AG04449 (cell line): ENCODE results near the gene NFE2L3.
A peak's percentile ranks its signal among the peaks of the same experiment; 100 is the strongest.

Source experiments
- CTCF ChIA-PET: fragments of 350-600 bp; formaldehyde crosslinking; extraction: SDS; loops from one replicate; lab custom pipeline; 2021; ENCODE audit warnings: antibody characterized with exemption; lab: Yijun Ruan, JAX
- POLR2A ChIA-PET: fragments of 400-600, 350-600 bp; formaldehyde crosslinking; extraction: SDS; loops from one replicate; lab custom pipeline; 2020; ENCODE audit warnings: antibody characterized with exemption, inconsistent platforms; lab: Yijun Ruan, JAX
- DNase-seq: peaks from one replicate; pipeline ENCODE4 v3.0.0-alpha.2; 2010; ENCODE audit warnings: low read depth, low spot score
- H3K4me3 ChIP-seq: 2 replicates; pipeline ENCODE4 v1.5.1; 2011; ENCODE audit warnings: low read depth, mild to moderate bottlenecking, control low read depth, low read length
- CTCF ChIP-seq: IDR thresholded peaks from one replicate; pipeline ENCODE4 v1.5.1; 2011; ENCODE audit warnings: mild to moderate bottlenecking, moderate library complexity, low read length, control low read depth, inconsistent platforms; ENCODE audit not compliant: insufficient read depth; ENCODE audit errors: missing control alignments

The NFE2L3 gene

GRCh38 chr7:26155531-26156375, 3.8 kb downstream of the NFE2L3 start:
- H3K4me3 ChIP-seq = peak overlapping the region; percentile 3; the same call in 1 of the 2 replicates
- ChIA-PET CTCF (interaction anchor here (0.9 to 2.3 kb wide), 9 partner anchors 11 to 1005 kb away, joined by 3 to 9 read pairs (median 4); partner anchors contain the start of gene CBX3), POLR2A (interaction anchor here (2.6 kb wide), 1 partner anchor 44 kb away, joined by 12 read pairs; the partner anchor contains the start of gene HNRNPA2B1)
- DNase-seq = no peak
- TF ChIP-seq CTCF = no peak

DNA sequence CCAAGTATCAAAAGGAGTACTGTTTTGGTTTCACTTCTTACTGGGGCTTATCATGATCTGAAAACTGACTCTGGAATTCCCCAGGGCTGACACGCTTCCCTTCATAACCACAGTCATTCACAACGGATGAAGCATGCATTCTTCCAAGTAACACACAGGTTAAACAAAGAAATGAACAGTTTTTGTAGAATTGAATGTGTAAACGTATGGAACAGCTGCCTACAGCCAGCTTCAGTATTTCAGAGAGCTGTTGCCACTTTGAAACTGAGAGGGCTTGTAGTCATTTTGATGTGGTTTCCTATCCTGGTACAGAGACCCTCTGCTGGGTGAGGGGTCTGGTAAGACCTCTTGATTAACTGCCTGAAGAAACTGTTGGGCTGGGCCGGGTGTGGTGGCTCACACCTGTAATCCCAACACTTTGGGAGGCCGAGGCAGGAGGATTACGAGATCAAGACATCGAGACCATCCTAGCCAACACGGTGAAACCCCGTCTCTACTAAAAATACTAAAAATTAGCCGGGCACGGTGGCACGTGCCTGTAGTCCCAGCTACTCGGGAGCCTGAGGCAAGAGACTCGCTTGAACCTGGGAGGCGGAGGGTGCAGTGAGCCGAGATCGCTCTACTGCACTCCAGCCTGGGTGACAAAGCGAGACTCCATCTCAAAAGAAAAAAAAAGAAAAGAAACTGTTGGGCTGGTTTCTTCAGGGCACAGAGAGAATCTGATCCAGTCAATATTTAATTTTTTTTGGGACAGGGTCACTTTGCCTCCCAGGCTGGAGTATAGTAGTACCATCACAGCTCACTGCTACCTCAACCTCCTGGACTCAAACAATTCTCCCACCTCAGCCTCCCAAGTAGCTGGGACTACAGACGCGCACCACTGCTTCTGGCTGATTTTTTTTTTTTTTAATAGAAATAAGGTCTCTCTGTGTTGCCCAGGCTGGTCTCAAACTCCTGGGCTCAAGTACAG, 4.7 kb downstream of the NFE2L3 start:
- POLR2A ChIA-PET = interaction anchor here (2.6 kb wide), 1 partner anchor 43 kb away, joined by 12 read pairs; the partner anchor contains the start of gene HNRNPA2B1
- DNase-seq = peak; percentile 74

GRCh38 chr7:26157520-26158105, 5.6 kb downstream of the NFE2L3 start:
- ChIA-PET CTCF (interaction anchor here (1.2 to 2.3 kb wide), 5 partner anchors 9 to 67 kb away, joined by 3 to 9 read pairs (median 4); no protein-coding TSS in a partner anchor), POLR2A (interaction anchor here (2.6 kb wide), 1 partner anchor 42 kb away, joined by 12 read pairs; the partner anchor contains the start of gene HNRNPA2B1)
- TF ChIP-seq CTCF = no peak
- DNase-seq = no peak
- no peak overlapping the region for H3K4me3 ChIP-seq

More for the DNA sequence above, 4.7 kb downstream of the NFE2L3 start:
- CTCF ChIA-PET = interaction anchor here (1.1 to 2.3 kb wide), 9 partner anchors 10 to 1004 kb away, joined by 3 to 9 read pairs (median 4); no protein-coding TSS in a partner anchor
- no peak for TF ChIP-seq CTCF
- H3K4me3 ChIP-seq = peak overlapping the region; percentile 6; the same call in 1 of the 2 replicates

GRCh38 chr7:26159243-26159642, 7.2 kb downstream of the NFE2L3 start:
- ChIA-PET POLR2A (interaction anchor here (1.0 kb wide), 2 partner anchors 20 to 42 kb away, joined by 4 read pairs; partner anchors contain the start of genes CBX3 and HNRNPA2B1), CTCF (interaction anchor here (1.6 kb wide), 1 partner anchor 39 kb away, joined by 4 read pairs; no protein-coding TSS in a partner anchor)
- DNase-seq = no peak
- no peak for TF ChIP-seq CTCF
- H3K4me3 ChIP-seq = no peak overlapping the region

DNA sequence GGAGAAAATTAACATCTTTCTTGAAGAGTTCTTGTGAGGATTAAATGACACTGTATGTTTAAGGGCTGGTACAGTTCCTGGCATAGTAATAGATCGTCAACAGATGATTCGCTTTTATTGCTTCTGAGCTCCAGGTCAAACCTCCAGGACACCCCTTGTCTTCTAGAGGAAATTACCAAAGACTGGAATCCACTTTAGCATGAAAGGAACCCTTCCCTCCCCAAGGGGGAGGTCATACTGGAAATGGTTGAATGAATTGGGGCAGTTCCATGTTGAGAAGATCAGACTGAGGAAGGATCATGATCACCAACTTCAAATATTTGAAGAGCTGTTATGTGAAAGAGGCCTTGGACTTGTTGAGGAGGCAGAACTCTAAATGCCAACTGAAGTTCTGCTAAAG, 8.9 kb downstream of the NFE2L3 start:
- POLR2A ChIA-PET = no interaction called here
- TF ChIP-seq CTCF = no peak
- no peak overlapping the region for H3K4me3 ChIP-seq
- no peak for DNase-seq
- CTCF ChIA-PET = interaction anchor here (1.3 to 3.1 kb wide), 3 partner anchors 31 to 70 kb away, joined by 4 to 19 read pairs (median 6); no protein-coding TSS in a partner anchor
